HG03060 (cell line): ENCODE results near the gene HP.
"Not testable (repeated sequence)": the region's sequence is repeated elsewhere in the genome, so short reads cannot be mapped to it uniquely, and the experiment has no call there.

Experiments used
- ATAC-seq: cut with Tn5 transposase; IDR thresholded peaks from one replicate; pipeline ENCODE4 v1.9.1; 2021; ENCODE audit warnings: low read depth, moderate number of reproducible peaks; ENCODE audit not compliant: unreplicated experiment

HP gene

GRCh38 chr16:72042157-72042660 is 12.1 kb upstream of the HP start:
- ATAC-seq = no peak

GRCh38 chr16:72043058-72043457 is 11.2 kb upstream of the HP start:
- ATAC-seq = no peak

GRCh38 chr16:72043539-72043938 is 10.8 kb upstream of the HP start:
- ATAC-seq = no peak

GRCh38 chr16:72044296-72044695 is 10.0 kb upstream of the HP start:
- no peak for ATAC-seq

- ATAC-seq = no peak
These were observed 9.4 kb upstream of the HP start for GRCh38 chr16:72044825-72045359.

- ATAC-seq = no peak
These were observed 5.2 kb upstream of the HP start for GRCh38 chr16:72049110-72049509.

GRCh38 chr16:72050769-72051464 is 3.4 kb upstream of the HP start:
- no peak for ATAC-seq

GRCh38 chr16:72051818-72052217 is 2.5 kb upstream of the HP start:
- no peak for ATAC-seq

GRCh38 chr16:72055911-72056310 is 1.6 kb downstream of the HP start:
- no peak for ATAC-seq

- not testable (repeated sequence) for ATAC-seq
These were observed 3.0 kb downstream of the HP start for GRCh38 chr16:72057313-72057712.

- ATAC-seq = not testable (repeated sequence)
These were observed 4.8 kb downstream of the HP start for GRCh38 chr16:72059060-72059459.

- ATAC-seq = no peak
These were observed 6.1 kb downstream of the HP start for GRCh38 chr16:72060405-72060804.

GRCh38 chr16:72061564-72061963 is 7.3 kb downstream of the HP start:
- ATAC-seq = no peak

- ATAC-seq = no peak
These were observed 10.1 kb downstream of the HP start for GRCh38 chr16:72064361-72064894.

- ATAC-seq = no peak
These were observed 12.4 kb downstream of the HP start for GRCh38 chr16:72066747-72067146.

- no peak for ATAC-seq
These were observed 14.6 kb downstream of the HP start for GRCh38 chr16:72068930-72069329.

- ATAC-seq = no peak
These were observed 18.4 kb downstream of the HP start for GRCh38 chr16:72072514-72073342.

GRCh38 chr16:72073560-72074230 is 19.4 kb downstream of the HP start:
- no peak for ATAC-seq

- not testable (repeated sequence) for ATAC-seq
These were observed 20.8 kb downstream of the HP start for GRCh38 chr16:72075067-72075466.

- ATAC-seq = not testable (repeated sequence)
These were observed 22.8 kb downstream of the HP start for GRCh38 chr16:72076991-72077706.
